ENCODE results near the gene UBQLN1. TPM values are rescaled to one million over a fixed set of nuclear protein-coding genes. Genes with fewer than 3 reads are reported as not detected.

Gene UBQLN1
- total RNA-seq, 2 donors from 2014 or later, result 88.1 to 107 TPM

DNA sequence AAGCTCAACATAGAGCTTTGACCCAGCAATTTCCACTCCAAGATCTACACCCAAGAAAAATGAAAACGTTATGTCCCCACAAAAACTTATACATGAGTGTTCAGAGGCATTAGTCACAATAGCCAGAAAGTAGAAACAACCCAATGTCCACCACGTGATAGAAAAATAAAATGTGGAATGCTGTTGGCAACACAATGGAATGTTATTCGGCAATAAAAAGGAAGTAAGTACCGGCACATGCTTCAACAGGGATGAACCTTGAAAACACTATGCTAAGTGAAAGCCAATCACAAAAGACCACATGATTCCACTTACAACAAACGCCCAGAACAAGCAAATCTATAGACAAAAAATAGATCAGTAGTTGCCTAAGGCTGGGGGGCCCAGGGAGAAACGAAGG is 6.0 kb downstream of the UBQLN1 start:
- no peaks in the 10 kb centered on the region for H3K36me3 ChIP-seq
- TF ChIP-seq, protein P1, sequence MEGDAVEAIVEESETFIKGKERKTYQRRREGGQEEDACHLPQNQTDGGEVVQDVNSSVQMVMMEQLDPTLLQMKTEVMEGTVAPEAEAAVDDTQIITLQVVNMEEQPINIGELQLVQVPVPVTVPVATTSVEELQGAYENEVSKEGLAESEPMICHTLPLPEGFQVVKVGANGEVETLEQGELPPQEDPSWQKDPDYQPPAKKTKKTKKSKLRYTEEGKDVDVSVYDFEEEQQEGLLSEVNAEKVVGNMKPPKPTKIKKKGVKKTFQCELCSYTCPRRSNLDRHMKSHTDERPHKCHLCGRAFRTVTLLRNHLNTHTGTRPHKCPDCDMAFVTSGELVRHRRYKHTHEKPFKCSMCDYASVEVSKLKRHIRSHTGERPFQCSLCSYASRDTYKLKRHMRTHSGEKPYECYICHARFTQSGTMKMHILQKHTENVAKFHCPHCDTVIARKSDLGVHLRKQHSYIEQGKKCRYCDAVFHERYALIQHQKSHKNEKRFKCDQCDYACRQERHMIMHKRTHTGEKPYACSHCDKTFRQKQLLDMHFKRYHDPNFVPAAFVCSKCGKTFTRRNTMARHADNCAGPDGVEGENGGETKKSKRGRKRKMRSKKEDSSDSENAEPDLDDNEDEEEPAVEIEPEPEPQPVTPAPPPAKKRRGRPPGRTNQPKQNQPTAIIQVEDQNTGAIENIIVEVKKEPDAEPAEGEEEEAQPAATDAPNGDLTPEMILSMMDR (IDR thresholded peaks at IDR 0.05), result no peak
- DNase-seq (ENCODE audit: low spot score) (no peak), ATAC-seq (ENCODE audit: insufficient number of reproducible peaks, low FRiP score, low read depth) (no peak)
- peak overlapping the region; percentile 1 to 53 for H3K27ac ChIP-seq
- peaks cover 41 to 52% of the 10 kb centered on the region in 2 donors for H3K4me1 ChIP-seq (ENCODE audit: control insufficient read depth in 1 of 2, low read depth in 2 of 2)
- peak overlapping the region; percentile 6 for H3K4me3 ChIP-seq
- H3K9me3 ChIP-seq, result no peaks in the 10 kb centered on the region
- no peaks in the 10 kb centered on the region for H3K27me3 ChIP-seq (replicated peaks; ENCODE audit: insufficient read depth)

DNA sequence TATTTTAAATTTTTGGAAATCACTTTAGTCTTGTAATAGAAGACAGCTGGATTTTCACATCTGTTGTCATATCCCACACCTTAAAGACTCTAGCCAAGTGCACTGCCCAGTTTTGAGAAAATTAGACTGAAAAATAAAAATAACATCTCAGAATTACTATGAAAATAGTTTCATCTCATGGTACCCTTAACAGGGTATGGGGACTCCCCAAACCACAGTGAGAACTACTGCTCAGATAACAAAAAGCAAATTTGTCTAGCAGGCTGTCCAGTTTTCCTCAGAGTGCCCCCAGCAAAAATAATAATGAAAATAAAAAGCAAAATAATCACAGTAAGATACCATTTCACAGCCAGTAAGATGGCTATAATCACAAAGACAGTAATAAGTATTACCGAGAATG is 6.5 kb downstream of the UBQLN1 start:
- Histone ChIP-seq H3K27me3 (replicated peaks; ENCODE audit: insufficient read depth) (no peaks in the 10 kb centered on the region), H3K4me1 (ENCODE audit: control insufficient read depth in 1 of 2, low read depth in 2 of 2) (peaks cover 38 to 54% of the 10 kb centered on the region in 2 donors), H3K36me3 (no peaks in the 10 kb centered on the region), H3K27ac (peak overlapping the region in 1 of 2 donors; percentile 53), H3K4me3 (peak overlapping the region; percentile 6), H3K9me3 (no peaks in the 10 kb centered on the region)
- ATAC-seq (ENCODE audit: insufficient number of reproducible peaks, low FRiP score, low read depth), result no peak
- no peak for DNase-seq (ENCODE audit: low spot score)
- TF ChIP-seq, protein P1 (IDR thresholded peaks at IDR 0.05), result no peak

- no peak overlapping the region for H3K4me3 ChIP-seq
- DNase-seq (ENCODE audit: low spot score), result no peak
- H3K36me3 ChIP-seq, result no peaks in the 10 kb centered on the region
- no peaks in the 10 kb centered on the region for H3K27me3 ChIP-seq (replicated peaks; ENCODE audit: insufficient read depth)
- TF ChIP-seq, protein P1 (IDR thresholded peaks at IDR 0.05), result no peak
- ATAC-seq (ENCODE audit: insufficient number of reproducible peaks, low FRiP score, low read depth), result no peak
- H3K4me1 ChIP-seq (ENCODE audit: control insufficient read depth in 1 of 2, low read depth in 2 of 2), result peaks cover 35 to 61% of the 10 kb centered on the region in 2 donors
- H3K27ac ChIP-seq, result no peak overlapping the region
- no peaks in the 10 kb centered on the region for H3K9me3 ChIP-seq
Observed at GRCh38 chr9:83699615-83700014, 8.1 kb downstream of the UBQLN1 start.

DNA sequence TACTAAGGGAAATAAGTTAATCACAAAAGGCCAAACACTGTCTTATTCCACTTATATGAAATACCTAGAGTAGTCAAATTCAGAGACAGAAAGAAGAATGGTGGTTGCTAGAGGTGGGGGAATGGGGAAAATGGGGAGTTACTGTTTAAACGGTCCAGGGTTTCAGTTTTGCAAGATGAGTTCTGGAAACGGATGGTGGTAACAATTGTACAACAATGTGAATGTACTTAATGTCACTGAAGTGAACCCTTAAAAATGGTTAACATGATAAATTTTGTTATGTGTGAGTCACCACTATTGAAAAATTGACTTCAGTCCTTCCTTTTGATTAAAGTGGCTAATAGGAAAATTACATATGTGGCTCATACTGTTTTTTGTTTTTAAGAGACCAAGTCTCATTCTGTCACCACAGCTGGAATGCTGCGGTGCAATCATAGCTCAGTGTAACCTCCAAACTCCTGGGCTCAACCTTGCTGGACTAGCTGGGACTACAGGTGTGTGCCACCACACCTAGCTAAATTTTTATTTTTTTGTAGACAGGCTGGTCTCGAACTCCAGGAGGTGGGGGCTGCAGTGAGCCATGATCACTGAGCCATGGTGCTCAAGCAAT is 8.7 kb downstream of the UBQLN1 start:
- ATAC-seq (ENCODE audit: insufficient number of reproducible peaks, low FRiP score, low read depth) (no peak), DNase-seq (ENCODE audit: low spot score) (no peak)
- TF ChIP-seq, protein P1 (IDR thresholded peaks at IDR 0.05), result no peak
- H3K9me3 ChIP-seq, result no peaks in the 10 kb centered on the region
- peaks cover 41 to 58% of the 10 kb centered on the region in 2 donors for H3K4me1 ChIP-seq (ENCODE audit: control insufficient read depth in 1 of 2, low read depth in 2 of 2)
- H3K27ac ChIP-seq, result no peak overlapping the region
- no peak overlapping the region for H3K4me3 ChIP-seq
- H3K27me3 ChIP-seq (replicated peaks; ENCODE audit: insufficient read depth), result no peaks in the 10 kb centered on the region
- no peaks in the 10 kb centered on the region for H3K36me3 ChIP-seq

GRCh38 chr9:83691492-83691891 is 16.3 kb downstream of the UBQLN1 start:
- Histone ChIP-seq H3K36me3 (no peaks in the 10 kb centered on the region), H3K27me3 (replicated peaks; ENCODE audit: insufficient read depth) (no peaks in the 10 kb centered on the region), H3K4me3 (no peak overlapping the region), H3K4me1 (ENCODE audit: control insufficient read depth in 1 of 2, low read depth in 2 of 2) (peaks cover 17 to 31% of the 10 kb centered on the region in 2 donors), H3K27ac (no peak overlapping the region), H3K9me3 (no peaks in the 10 kb centered on the region)
- DNase-seq (ENCODE audit: low spot score) (no peak), ATAC-seq (ENCODE audit: insufficient number of reproducible peaks, low FRiP score, low read depth) (no peak)
- TF ChIP-seq, protein P1 (IDR thresholded peaks at IDR 0.05), result no peak

All from thoracic aorta (tissue), 2 donors.